GM12865 (cell line): ENCODE measurements around the gene NOP14.

Source experiments
- DNase-seq: peaks from one replicate; pipeline ENCODE4 v3.0.0; 2010; ENCODE audit warnings: low read depth
- H3K4me3 ChIP-seq: 2 replicates; pipeline ENCODE4 v1.5.1; 2011; ENCODE audit warnings: mild to moderate bottlenecking, low read depth, low read length, control low read depth
- CTCF ChIP-seq: IDR thresholded peaks from 2 replicates; pipeline ENCODE4 v1.5.1; 2011; ENCODE audit warnings: low read length, control low read depth, low read depth, inconsistent platforms; ENCODE audit not compliant: insufficient read depth; ENCODE audit errors: missing control alignments

Gene NOP14

GRCh38 chr4:2934813-2935761, 28.1 kb downstream of the NOP14 start:
- no peak for TF ChIP-seq CTCF
- DNase-seq: peak; percentile 96
- peak overlapping the region; percentile 78 for H3K4me3 ChIP-seq

- DNase-seq: peak; percentile 58
- H3K4me3 ChIP-seq: peak overlapping the region; percentile 78
- no peak for TF ChIP-seq CTCF
These were observed 29.0 kb downstream of the NOP14 start for GRCh38 chr4:2934077-2934812.

GRCh38 chr4:2933566-2934076, 29.6 kb downstream of the NOP14 start:
- no peak for DNase-seq
- TF ChIP-seq CTCF: no peak
- H3K4me3 ChIP-seq: peak overlapping the region; percentile 71

GRCh38 chr4:2932951-2933565, 30.1 kb downstream of the NOP14 start:
- DNase-seq: peak; percentile 67
- H3K4me3 ChIP-seq: peak overlapping the region; percentile 71
- no peak for TF ChIP-seq CTCF

GRCh38 chr4:2932321-2932950, 30.8 kb downstream of the NOP14 start:
- peak; percentile 24 for DNase-seq
- no peak for TF ChIP-seq CTCF
- peak overlapping the region; percentile 71 for H3K4me3 ChIP-seq

GRCh38 chr4:2931512-2932301, 31.5 kb downstream of the NOP14 start:
- DNase-seq: peak; percentile 89
- H3K4me3 ChIP-seq: peak overlapping the region; percentile 71
- peak; percentile 51 for TF ChIP-seq CTCF
